Left ventricle myocardium superior (tissue), 1 donor: Measurements from ENCODE around the gene DPF3. TPM values are rescaled to one million over a fixed set of nuclear protein-coding genes. Genes with fewer than 3 reads are reported as not detected.
A peak's percentile ranks its signal among the peaks of the same experiment; 100 is the strongest.

Source experiments
- ATAC-seq: fragments of 200-7000 bp; cut with Tn5 transposase; one replicate; pipeline ENCODE4 v1.9.1; 2020; ENCODE audit warnings: mild to moderate bottlenecking, moderate library complexity
- DNase-seq: peaks from one replicate; pipeline ENCODE4 v3.0.0-alpha.2; 2020
- intact Hi-C: fragments of 100-400 bp; cut with micrococcal nuclease; formaldehyde crosslinking; loops from one replicate; pipeline ENCODE4 v1.11.0; 2022
- total RNA-seq: library from RNA; stranded (reverse); fragmentation: NEBNext Ultra II Directional; extraction: Animal tissue kit (Norgen Biotek cat#: 25700); gene quantifications from one replicate; pipeline ENCODE4 v1.2.1, GENCODE V29; 2021
- donor health status: DM: no; HTN: yes; CAD: no; lungs with severe emphysema.

The DPF3 gene
- total RNA-seq, 1 donor from 2014 or later = 28.7 TPM

- intact Hi-C loops = loop anchor here (10.0 kb wide), 1 partner anchor 185 kb away; the partner anchor contains the start of gene DPF3
- DNase-seq (no peak), ATAC-seq (no peak)
Observed at GRCh38 chr14:72709916-72710611, 183.8 kb downstream of the DPF3 start.

GRCh38 chr14:72708708-72709475, 185.0 kb downstream of the DPF3 start:
- ATAC-seq (no peak), DNase-seq (no peak)
- intact Hi-C loops = no loop called here

- intact Hi-C loops = no loop called here
- DNase-seq = no peak
- no peak for ATAC-seq
Observed at GRCh38 chr14:72708222-72708621, 185.7 kb downstream of the DPF3 start.

GRCh38 chr14:72706485-72706884, 187.4 kb downstream of the DPF3 start:
- no peak for DNase-seq
- no peak for ATAC-seq
- intact Hi-C loops = no loop called here

- intact Hi-C loops = no loop called here
- no peak for DNase-seq
- no peak for ATAC-seq
Observed at GRCh38 chr14:72704502-72704901, 189.4 kb downstream of the DPF3 start.

GRCh38 chr14:72701605-72702004, 192.3 kb downstream of the DPF3 start:
- DNase-seq = peak; percentile 55

GRCh38 chr14:72701237-72701565, 192.7 kb downstream of the DPF3 start:
- DNase-seq (no peak), ATAC-seq (no peak)
- intact Hi-C loops = no loop called here

More at GRCh38 chr14:72701605-72702004, 192.3 kb downstream of the DPF3 start:
- intact Hi-C loops = no loop called here
- ATAC-seq = peak; percentile 82

- ATAC-seq (peak; percentile 20), DNase-seq (no peak)
- intact Hi-C loops = no loop called here
Observed at GRCh38 chr14:72700338-72701236, 193.3 kb downstream of the DPF3 start.

GRCh38 chr14:72699852-72700257, 194.0 kb downstream of the DPF3 start:
- intact Hi-C loops = no loop called here
- peak; percentile 51 for ATAC-seq

GRCh38 chr14:72699443-72699842, 194.5 kb downstream of the DPF3 start:
- DNase-seq = no peak
- no peak for ATAC-seq
- intact Hi-C loops = no loop called here

More at GRCh38 chr14:72699852-72700257, 194.0 kb downstream of the DPF3 start:
- peak; percentile 40 for DNase-seq

- intact Hi-C loops = no loop called here
- ATAC-seq (peak; percentile 74), DNase-seq (peak; percentile 39)
Observed at GRCh38 chr14:72692696-72693095, 201.2 kb downstream of the DPF3 start.

- no peak for ATAC-seq
- intact Hi-C loops = no loop called here
- DNase-seq = no peak
Observed at GRCh38 chr14:72690324-72690723, 203.6 kb downstream of the DPF3 start.

GRCh38 chr14:72688990-72689671, 204.8 kb downstream of the DPF3 start:
- ATAC-seq (peak; percentile 32), DNase-seq (no peak)
- intact Hi-C loops = no loop called here

- intact Hi-C loops = no loop called here
- DNase-seq (no peak), ATAC-seq (no peak)
Observed at GRCh38 chr14:72686832-72687231, 207.1 kb downstream of the DPF3 start.

GRCh38 chr14:72686101-72686500, 207.8 kb downstream of the DPF3 start:
- intact Hi-C loops = no loop called here
- DNase-seq (no peak), ATAC-seq (no peak)

- intact Hi-C loops = no loop called here
- ATAC-seq (no peak), DNase-seq (no peak)
Observed at GRCh38 chr14:72685456-72685855, 208.4 kb downstream of the DPF3 start.

GRCh38 chr14:72683787-72684186, 210.1 kb downstream of the DPF3 start:
- no peak for DNase-seq
- no peak for ATAC-seq
- intact Hi-C loops = no loop called here

- ATAC-seq (no peak), DNase-seq (no peak)
- intact Hi-C loops = no loop called here
Observed at GRCh38 chr14:72682188-72682587, 211.7 kb downstream of the DPF3 start.
